ENCODE data around the gene CPEB3.

CPEB3 gene

GRCh38 chr10:92075829-92076228 lies 215.0 kb downstream of the CPEB3 start:
- TF ChIP-seq LEF1 (IDR thresholded peaks at IDR 0.05; ENCODE audit: borderline replicate concordance) (no peak), ARNT (IDR thresholded peaks at IDR 0.05) (no peak), BHLHE40 (IDR thresholded peaks at IDR 0.05; ENCODE audit: borderline replicate concordance) (no peak), ELF4 (IDR thresholded peaks at IDR 0.05) (no peak), SP1 (IDR thresholded peaks at IDR 0.05) (no peak), FOXK2 (IDR thresholded peaks at IDR 0.05) (no peak), NFRKB (IDR thresholded peaks at IDR 0.05) (no peak), L3MBTL2 (conservative IDR thresholded peaks at IDR 0.05) (no peak), FOXM1 (IDR thresholded peaks at IDR 0.05; ENCODE audit: borderline replicate concordance) (no peak), HDGF (IDR thresholded peaks at IDR 0.05; ENCODE audit: borderline replicate concordance) (no peak), FOXA1 (IDR thresholded peaks at IDR 0.05) (no peak), CTBP1 (IDR thresholded peaks at IDR 0.05; ENCODE audit: borderline replicate concordance) (no peak), SUZ12 (IDR thresholded peaks at IDR 0.05) (no peak), ZNF384 (IDR thresholded peaks at IDR 0.05) (no peak)
- ChIA-PET POLR2A (no interaction called here), CTCF (interaction anchor here (0.9 kb wide), 1 partner anchor 21 kb away, joined by 3 read pairs; no protein-coding TSS in a partner anchor)
- DNase-seq (ENCODE audit: extremely low spot score) = no peak

GRCh38 chr10:92074126-92074887 lies 216.6 kb downstream of the CPEB3 start:
- ChIA-PET CTCF (no interaction called here), POLR2A (no interaction called here)
- DNase-seq (ENCODE audit: extremely low spot score) = no peak
- TF ChIP-seq, protein P1, sequence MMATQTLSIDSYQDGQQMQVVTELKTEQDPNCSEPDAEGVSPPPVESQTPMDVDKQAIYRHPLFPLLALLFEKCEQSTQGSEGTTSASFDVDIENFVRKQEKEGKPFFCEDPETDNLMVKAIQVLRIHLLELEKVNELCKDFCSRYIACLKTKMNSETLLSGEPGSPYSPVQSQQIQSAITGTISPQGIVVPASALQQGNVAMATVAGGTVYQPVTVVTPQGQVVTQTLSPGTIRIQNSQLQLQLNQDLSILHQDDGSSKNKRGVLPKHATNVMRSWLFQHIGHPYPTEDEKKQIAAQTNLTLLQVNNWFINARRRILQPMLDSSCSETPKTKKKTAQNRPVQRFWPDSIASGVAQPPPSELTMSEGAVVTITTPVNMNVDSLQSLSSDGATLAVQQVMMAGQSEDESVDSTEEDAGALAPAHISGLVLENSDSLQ (IDR thresholded peaks at IDR 0.05) = no peak
- TF ChIP-seq SUZ12 (IDR thresholded peaks at IDR 0.05) (no peak), CTBP1 (IDR thresholded peaks at IDR 0.05; ENCODE audit: borderline replicate concordance) (no peak), ELF4 (IDR thresholded peaks at IDR 0.05) (no peak), FOXK2 (IDR thresholded peaks at IDR 0.05) (no peak), LEF1 (IDR thresholded peaks at IDR 0.05; ENCODE audit: borderline replicate concordance) (no peak), BHLHE40 (IDR thresholded peaks at IDR 0.05; ENCODE audit: borderline replicate concordance) (no peak), TARDBP (IDR thresholded peaks at IDR 0.05) (no peak), ARNT (IDR thresholded peaks at IDR 0.05) (no peak), FOXA1 (IDR thresholded peaks at IDR 0.05) (no peak)

DNA sequence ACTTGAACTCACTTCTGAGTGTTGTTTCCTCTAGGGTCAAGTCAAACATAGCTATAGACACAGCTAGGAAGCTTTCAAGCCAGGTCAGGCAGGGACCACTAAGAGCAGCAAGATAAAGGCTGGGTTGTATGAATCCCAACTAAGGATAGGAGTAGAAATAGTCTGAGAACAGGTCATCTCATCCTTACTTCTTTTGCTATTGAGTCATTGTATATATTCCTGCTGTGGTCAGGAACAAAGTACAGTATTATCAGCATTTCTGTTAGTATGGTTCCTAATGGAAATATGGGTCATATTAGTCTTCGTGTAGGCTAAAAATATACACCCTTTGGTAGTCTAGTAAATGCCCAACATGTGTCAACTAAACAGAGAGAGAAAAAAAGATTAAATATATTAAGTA lies 222.0 kb downstream of the CPEB3 start:
- CTCF ChIA-PET = no interaction called here
- no peak for TF ChIP-seq NFRKB (IDR thresholded peaks at IDR 0.05)
- TF ChIP-seq SP1 (IDR thresholded peaks at IDR 0.05) = no peak
- no peak for TF ChIP-seq FOXM1 (IDR thresholded peaks at IDR 0.05; ENCODE audit: borderline replicate concordance)
- TF ChIP-seq CTBP1 (IDR thresholded peaks at IDR 0.05; ENCODE audit: borderline replicate concordance) = no peak
- TF ChIP-seq FOXA1 (IDR thresholded peaks at IDR 0.05) = no peak
- no peak for TF ChIP-seq LEF1 (IDR thresholded peaks at IDR 0.05; ENCODE audit: borderline replicate concordance)
- no peak for TF ChIP-seq SUZ12 (IDR thresholded peaks at IDR 0.05)
- TF ChIP-seq FOXK2 (IDR thresholded peaks at IDR 0.05) = no peak
- no peak for TF ChIP-seq ZNF384 (IDR thresholded peaks at IDR 0.05)
- TF ChIP-seq, protein P1 (IDR thresholded peaks at IDR 0.05) = no peak
- no peak for TF ChIP-seq TARDBP (IDR thresholded peaks at IDR 0.05)
- no peak for TF ChIP-seq ELF4 (IDR thresholded peaks at IDR 0.05)
- TF ChIP-seq BHLHE40 (IDR thresholded peaks at IDR 0.05; ENCODE audit: borderline replicate concordance) = no peak
- TF ChIP-seq ARNT (IDR thresholded peaks at IDR 0.05) = no peak
- POLR2A ChIA-PET = no interaction called here
- no peak for DNase-seq (ENCODE audit: extremely low spot score)

DNA sequence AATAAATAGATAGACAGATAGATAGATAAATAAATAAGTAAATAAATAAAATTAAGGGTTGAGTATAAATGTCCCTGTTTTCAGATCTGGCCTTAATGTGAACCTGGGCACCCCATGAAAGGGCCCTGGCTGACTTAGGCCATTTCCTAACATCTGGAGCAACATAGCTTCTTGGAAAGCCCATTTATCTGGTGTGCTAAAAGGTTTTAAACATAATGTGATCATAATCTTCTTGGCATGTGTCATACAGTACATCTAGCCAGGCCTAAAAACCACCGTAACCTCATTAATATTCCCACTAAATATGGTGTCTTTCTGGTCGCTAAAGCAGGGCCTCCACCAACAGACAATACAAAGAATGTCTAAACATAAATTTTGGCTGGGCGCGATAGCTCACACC lies 224.5 kb downstream of the CPEB3 start:
- no peak for TF ChIP-seq BHLHE40 (IDR thresholded peaks at IDR 0.05; ENCODE audit: borderline replicate concordance)
- TF ChIP-seq L3MBTL2 (conservative IDR thresholded peaks at IDR 0.05) = no peak
- TF ChIP-seq CTBP1 (IDR thresholded peaks at IDR 0.05; ENCODE audit: borderline replicate concordance) = no peak
- no peak for TF ChIP-seq HDGF (IDR thresholded peaks at IDR 0.05; ENCODE audit: borderline replicate concordance)
- no peak for TF ChIP-seq ZNF384 (IDR thresholded peaks at IDR 0.05)
- TF ChIP-seq TARDBP (IDR thresholded peaks at IDR 0.05) = no peak
- TF ChIP-seq FOXA1 (IDR thresholded peaks at IDR 0.05) = no peak
- TF ChIP-seq SUZ12 (IDR thresholded peaks at IDR 0.05) = no peak
- TF ChIP-seq FOXM1 (IDR thresholded peaks at IDR 0.05; ENCODE audit: borderline replicate concordance) = no peak
- ChIA-PET CTCF (no interaction called here), POLR2A (no interaction called here)
- no peak for DNase-seq (ENCODE audit: extremely low spot score)

DNA sequence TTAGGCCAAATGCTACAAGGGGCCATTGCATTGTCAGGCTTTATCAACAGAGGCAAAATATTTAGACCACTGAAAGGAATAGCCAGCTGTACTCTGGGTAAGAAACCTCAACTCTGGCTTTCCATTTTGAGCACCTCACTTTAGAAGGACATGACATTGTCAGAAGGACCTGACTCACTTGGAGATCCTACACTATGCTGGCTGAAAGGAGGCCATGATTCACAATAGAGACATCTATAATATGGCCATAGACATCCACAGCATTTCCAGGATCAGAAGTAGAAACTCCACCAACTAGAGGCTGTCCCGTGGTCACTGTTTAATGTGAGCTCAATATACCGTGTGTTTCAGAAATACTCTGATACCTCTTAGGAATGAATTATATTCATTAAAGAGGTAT lies 226.4 kb downstream of the CPEB3 start:
- TF ChIP-seq LEF1 (IDR thresholded peaks at IDR 0.05; ENCODE audit: borderline replicate concordance) (no peak), FOXA1 (IDR thresholded peaks at IDR 0.05) (no peak), TARDBP (IDR thresholded peaks at IDR 0.05) (no peak), SP1 (IDR thresholded peaks at IDR 0.05) (no peak), FOXM1 (IDR thresholded peaks at IDR 0.05; ENCODE audit: borderline replicate concordance) (no peak)
- CTCF ChIA-PET = no interaction called here
- no peak for DNase-seq (ENCODE audit: extremely low spot score)
- POLR2A ChIA-PET = no interaction called here

GRCh38 chr10:92062273-92062672 lies 228.6 kb downstream of the CPEB3 start:
- ChIA-PET POLR2A (no interaction called here), CTCF (no interaction called here)
- TF ChIP-seq BHLHE40 (IDR thresholded peaks at IDR 0.05; ENCODE audit: borderline replicate concordance) = no peak
- no peak for TF ChIP-seq ARNT (IDR thresholded peaks at IDR 0.05)
- TF ChIP-seq FOXA1 (IDR thresholded peaks at IDR 0.05) = no peak
- no peak for TF ChIP-seq FOXM1 (IDR thresholded peaks at IDR 0.05; ENCODE audit: borderline replicate concordance)
- no peak for TF ChIP-seq CTBP1 (IDR thresholded peaks at IDR 0.05; ENCODE audit: borderline replicate concordance)
- no peak for TF ChIP-seq TARDBP (IDR thresholded peaks at IDR 0.05)
- TF ChIP-seq SP1 (IDR thresholded peaks at IDR 0.05) = no peak
- TF ChIP-seq HDGF (IDR thresholded peaks at IDR 0.05; ENCODE audit: borderline replicate concordance) = no peak
- TF ChIP-seq ELF4 (IDR thresholded peaks at IDR 0.05) = no peak
- TF ChIP-seq FOXK2 (IDR thresholded peaks at IDR 0.05) = no peak
- no peak for TF ChIP-seq ZNF384 (IDR thresholded peaks at IDR 0.05)
- no peak for TF ChIP-seq NFRKB (IDR thresholded peaks at IDR 0.05)
- no peak for TF ChIP-seq LEF1 (IDR thresholded peaks at IDR 0.05; ENCODE audit: borderline replicate concordance)
- TF ChIP-seq, protein P1 (IDR thresholded peaks at IDR 0.05) = no peak
- TF ChIP-seq L3MBTL2 (conservative IDR thresholded peaks at IDR 0.05) = no peak
- no peak for TF ChIP-seq SUZ12 (IDR thresholded peaks at IDR 0.05)
- no peak for DNase-seq (ENCODE audit: extremely low spot score)
